Endothelial cell (in vitro differentiated cells): Measurements from ENCODE around the gene FKBP8. TPM values are rescaled to one million over a fixed set of nuclear protein-coding genes. Genes with fewer than 3 reads are reported as not detected.

Experiments
- DNase-seq: peaks from one replicate; pipeline ENCODE4 v3.0.0; 2021; ENCODE audit warnings: low spot score
- H3K27ac Mint-ChIP-seq: one replicate; pipeline ENCODE4 v1.8.0; 2021; ENCODE audit warnings: mixed read lengths, inconsistent platforms; ENCODE audit not compliant: unreplicated experiment
- H3K27me3 Mint-ChIP-seq: one replicate; pipeline ENCODE4 v1.8.0; 2021; ENCODE audit warnings: mild to moderate bottlenecking, moderate library complexity, mixed read lengths, inconsistent platforms; ENCODE audit not compliant: unreplicated experiment
- H3K36me3 Mint-ChIP-seq: one replicate; pipeline ENCODE4 v1.8.0; 2021; ENCODE audit warnings: mild to moderate bottlenecking, low read depth, mixed read lengths, inconsistent platforms; ENCODE audit not compliant: unreplicated experiment
- H3K4me1 Mint-ChIP-seq: one replicate; pipeline ENCODE4 v1.8.0; 2021; ENCODE audit warnings: mild to moderate bottlenecking, mixed read lengths, inconsistent platforms; ENCODE audit not compliant: unreplicated experiment
- H3K4me3 Mint-ChIP-seq: one replicate; pipeline ENCODE4 v1.8.0; 2021; ENCODE audit warnings: mild to moderate bottlenecking, mixed read lengths, inconsistent platforms; ENCODE audit not compliant: unreplicated experiment
- H3K9me3 Mint-ChIP-seq: one replicate; pipeline ENCODE4 v1.8.0; 2021; ENCODE audit warnings: mixed read lengths, inconsistent platforms; ENCODE audit not compliant: unreplicated experiment
- total RNA-seq: library from RNA; stranded (reverse); fragmentation: NEBNext Ultra II Directional; extraction: Animal tissue kit (Norgen Biotek cat#: 25700); gene quantifications from one replicate; pipeline ENCODE4 v1.2.1, GENCODE V29; 2021; ENCODE audit not compliant: unreplicated experiment
- TF ChIP-seq, protein P1 (sequence below): fragments of 200-600 bp; sonication (generic); IDR thresholded peaks from one replicate; pipeline ENCODE4 v1.5.0; 2021; ENCODE audit warnings: antibody characterized with exemption; ENCODE audit not compliant: unreplicated experiment

FKBP8 gene
- total RNA-seq, 1 donor from 2014 or later: 229 TPM

DNA sequence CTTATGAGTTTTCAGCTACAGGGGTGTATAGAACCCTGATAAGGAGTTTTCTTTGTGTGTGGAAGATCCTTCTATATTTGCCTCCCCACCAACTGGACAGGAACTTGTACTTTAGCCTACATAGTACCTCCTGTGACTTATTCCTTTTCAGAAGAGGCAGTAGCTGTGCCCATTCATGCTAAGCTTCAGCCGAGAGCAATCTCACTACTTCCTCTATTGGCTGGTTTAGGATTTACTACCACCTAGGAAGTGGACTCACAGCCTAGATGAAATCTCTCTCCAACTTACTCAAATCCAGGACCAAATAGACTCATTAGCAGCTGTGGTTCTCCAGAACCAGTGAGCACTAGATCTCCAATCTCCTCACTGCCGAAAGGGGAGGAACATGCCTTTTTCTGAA lies 42.9 kb upstream of the FKBP8 start:
- DNase-seq: no peak
- Mint-ChIP-seq H3K4me1 (peaks cover 38% of the 10 kb centered on the region), H3K36me3 (peaks cover 12% of the 10 kb centered on the region), H3K9me3 (no peaks in the 10 kb centered on the region), H3K27me3 (peaks cover 13% of the 10 kb centered on the region), H3K4me3 (no peak overlapping the region), H3K27ac (peak overlapping the region; percentile 84)
- TF ChIP-seq, protein P1, sequence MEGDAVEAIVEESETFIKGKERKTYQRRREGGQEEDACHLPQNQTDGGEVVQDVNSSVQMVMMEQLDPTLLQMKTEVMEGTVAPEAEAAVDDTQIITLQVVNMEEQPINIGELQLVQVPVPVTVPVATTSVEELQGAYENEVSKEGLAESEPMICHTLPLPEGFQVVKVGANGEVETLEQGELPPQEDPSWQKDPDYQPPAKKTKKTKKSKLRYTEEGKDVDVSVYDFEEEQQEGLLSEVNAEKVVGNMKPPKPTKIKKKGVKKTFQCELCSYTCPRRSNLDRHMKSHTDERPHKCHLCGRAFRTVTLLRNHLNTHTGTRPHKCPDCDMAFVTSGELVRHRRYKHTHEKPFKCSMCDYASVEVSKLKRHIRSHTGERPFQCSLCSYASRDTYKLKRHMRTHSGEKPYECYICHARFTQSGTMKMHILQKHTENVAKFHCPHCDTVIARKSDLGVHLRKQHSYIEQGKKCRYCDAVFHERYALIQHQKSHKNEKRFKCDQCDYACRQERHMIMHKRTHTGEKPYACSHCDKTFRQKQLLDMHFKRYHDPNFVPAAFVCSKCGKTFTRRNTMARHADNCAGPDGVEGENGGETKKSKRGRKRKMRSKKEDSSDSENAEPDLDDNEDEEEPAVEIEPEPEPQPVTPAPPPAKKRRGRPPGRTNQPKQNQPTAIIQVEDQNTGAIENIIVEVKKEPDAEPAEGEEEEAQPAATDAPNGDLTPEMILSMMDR: no peak

DNA sequence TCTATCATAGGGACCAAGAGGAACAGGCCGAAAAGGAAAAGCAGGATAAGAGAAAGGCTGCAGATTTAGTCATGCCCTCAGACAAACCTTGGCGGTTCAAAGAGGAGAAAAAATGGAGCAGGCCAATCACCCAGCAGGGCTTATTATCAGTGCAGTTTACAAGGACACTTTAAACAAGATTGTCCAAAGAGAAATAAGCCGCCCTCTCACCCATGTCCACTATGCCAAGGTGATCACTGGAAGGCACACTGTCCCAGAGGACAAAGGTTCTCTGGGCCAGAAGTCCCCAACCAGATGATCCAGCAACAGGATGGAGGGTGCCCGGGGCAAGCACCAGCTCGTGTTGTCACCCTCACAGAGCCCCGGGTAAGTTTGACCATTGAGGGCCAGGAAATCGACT lies 36.9 kb upstream of the FKBP8 start:
- peaks cover under 1% of the 10 kb centered on the region for H3K36me3 Mint-ChIP-seq
- TF ChIP-seq, protein P1: no peak
- H3K9me3 Mint-ChIP-seq: no peaks in the 10 kb centered on the region
- H3K27ac Mint-ChIP-seq: no peak overlapping the region
- peaks cover 1% of the 10 kb centered on the region for H3K27me3 Mint-ChIP-seq
- no peak overlapping the region for H3K4me3 Mint-ChIP-seq
- DNase-seq: no peak
- H3K4me1 Mint-ChIP-seq: peaks cover 8% of the 10 kb centered on the region

DNA sequence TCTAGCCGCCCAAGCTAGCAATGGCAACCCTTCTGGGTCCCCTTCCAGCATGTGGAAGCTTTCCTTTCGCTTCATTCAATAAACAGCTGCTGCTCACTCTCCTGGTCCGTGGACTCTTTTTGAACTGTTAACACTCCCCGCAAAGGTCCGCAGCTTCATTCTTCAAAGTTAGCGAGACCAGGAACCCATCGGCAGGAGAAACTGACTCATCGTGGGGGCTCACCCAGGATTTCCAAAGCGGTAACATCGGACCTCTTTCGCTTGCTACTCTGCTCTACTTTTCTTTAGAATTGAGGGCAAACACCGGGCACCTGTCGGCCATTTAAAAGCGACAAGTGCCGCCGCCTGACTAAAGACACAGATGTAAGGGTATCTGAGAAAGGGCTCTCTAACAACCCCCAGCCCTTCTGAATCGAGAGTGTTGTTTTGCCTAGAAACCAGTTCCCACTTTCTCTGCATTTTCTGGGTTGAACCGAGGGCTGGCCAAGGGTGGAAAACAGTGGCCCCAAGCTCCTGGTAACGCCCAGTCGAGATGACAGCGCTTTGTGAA lies 34.1 kb upstream of the FKBP8 start:
- peaks cover 4% of the 10 kb centered on the region for H3K27me3 Mint-ChIP-seq
- peaks cover 18% of the 10 kb centered on the region for H3K36me3 Mint-ChIP-seq
- no peaks in the 10 kb centered on the region for H3K9me3 Mint-ChIP-seq
- H3K4me1 Mint-ChIP-seq: peaks cover 8% of the 10 kb centered on the region
- no peak overlapping the region for H3K4me3 Mint-ChIP-seq
- no peak overlapping the region for H3K27ac Mint-ChIP-seq
- TF ChIP-seq, protein P1: no peak
- DNase-seq: no peak

DNA sequence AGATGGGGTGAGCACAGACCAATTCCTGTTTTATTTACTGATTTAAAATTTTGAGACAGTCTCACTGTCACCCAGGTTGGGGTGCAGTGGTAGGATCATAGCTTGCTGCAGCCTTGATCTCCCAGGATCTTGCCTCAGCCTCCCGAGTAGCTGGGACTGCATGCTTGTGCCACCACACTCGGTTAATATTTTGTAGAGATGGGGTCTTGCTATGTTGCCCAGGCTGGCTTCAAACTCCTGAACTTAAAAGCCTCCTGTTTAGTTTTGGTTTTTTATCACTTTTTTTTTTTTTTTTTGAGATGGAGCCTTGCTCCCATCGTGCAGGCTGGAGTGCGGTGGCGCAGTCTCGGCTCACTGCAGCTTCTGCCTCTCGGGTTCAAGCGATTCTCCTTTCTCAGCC lies 33.0 kb upstream of the FKBP8 start:
- H3K4me3 Mint-ChIP-seq: peak overlapping the region; percentile 37

DNA sequence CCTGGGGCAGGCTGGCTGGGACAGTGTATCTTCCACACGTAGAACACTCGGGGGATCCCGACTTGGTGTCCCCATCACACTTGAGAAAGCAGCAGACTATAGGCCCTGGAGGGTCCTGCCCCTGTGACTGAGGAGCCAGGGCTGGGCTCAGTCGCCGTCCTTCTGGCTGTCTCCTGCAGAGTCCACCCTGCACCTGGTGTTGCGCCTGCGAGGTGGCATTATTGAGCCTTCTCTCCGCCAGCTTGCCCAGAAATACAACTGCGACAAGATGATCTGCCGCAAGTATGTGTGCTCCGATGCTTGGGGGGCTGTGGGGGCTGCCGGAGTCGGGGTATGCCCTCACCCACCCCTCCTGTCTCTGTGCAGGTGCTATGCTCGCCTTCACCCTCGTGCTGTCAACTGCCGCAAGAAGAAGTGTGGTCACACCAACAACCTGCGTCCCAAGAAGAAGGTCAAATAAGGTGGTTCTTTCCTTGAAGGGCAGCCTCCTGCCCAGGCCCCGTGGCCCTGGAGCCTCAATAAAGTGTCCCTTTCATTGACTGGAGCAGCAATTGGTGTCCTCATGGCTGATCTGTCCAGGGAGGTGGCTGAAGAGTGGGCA lies 31.4 kb upstream of the FKBP8 start:
- Mint-ChIP-seq H3K9me3 (no peaks in the 10 kb centered on the region), H3K36me3 (peaks cover 19% of the 10 kb centered on the region), H3K27me3 (peaks cover 6% of the 10 kb centered on the region), H3K4me1 (peaks cover 9% of the 10 kb centered on the region), H3K27ac (no peak overlapping the region), H3K4me3 (peak overlapping the region; percentile 72)
- DNase-seq: no peak
- TF ChIP-seq, protein P1: no peak

More for the DNA sequence above, 33.0 kb upstream of the FKBP8 start:
- Mint-ChIP-seq H3K36me3 (peaks cover 19% of the 10 kb centered on the region), H3K27me3 (peaks cover 6% of the 10 kb centered on the region), H3K27ac (no peak overlapping the region), H3K4me1 (peaks cover 9% of the 10 kb centered on the region), H3K9me3 (no peaks in the 10 kb centered on the region)
- DNase-seq: no peak
- TF ChIP-seq, protein P1: no peak
